Measurements from ENCODE around the gene MLANA. TPM values are rescaled to one million over a fixed set of nuclear protein-coding genes. Genes with fewer than 3 reads are reported as not detected.

Gene MLANA
- polyA plus RNA-seq, 1 donor (not counting 4 experiments of a cell fraction or from before 2014, with no cell fraction given) = not detected

- Histone ChIP-seq H2AFZ (ENCODE audit: control insufficient read depth, low read length) (no peak overlapping the region), H3K79me2 (ENCODE audit: control insufficient read depth, insufficient read depth, low read length) (no peaks in the 10 kb centered on the region), H3K27ac (ENCODE audit: control insufficient read depth, insufficient read depth, low read length) (no peak overlapping the region), H3K27me3 (ENCODE audit: control insufficient read depth, extremely low read depth, insufficient read depth, low read length) (no peaks in the 10 kb centered on the region), H3K4me2 (ENCODE audit: control insufficient read depth, extremely low read depth, insufficient read depth, low read depth, low read length) (no peak overlapping the region), H3K9me1 (ENCODE audit: control insufficient read depth, extremely low read depth, insufficient read depth, low read length) (no peaks in the 10 kb centered on the region), H3K4me1 (ENCODE audit: control insufficient read depth, extremely low read depth, insufficient read depth, low read length) (no peaks in the 10 kb centered on the region), H3K9me3 (ENCODE audit: control insufficient read depth, low read depth, low read length) (no peaks in the 10 kb centered on the region), H3K36me3 (ENCODE audit: control insufficient read depth in 2 of 2, extremely low read depth in 1 of 2, insufficient read depth in 2 of 2, low read length in 2 of 2) (peaks cover 0 to 2% of the 10 kb centered on the region in 2 experiments), H3K4me3 (ENCODE audit: control insufficient read depth in 2 of 3, extremely low read depth in 1 of 3, insufficient read depth in 2 of 3, low read depth in 1 of 3, low read length in 3 of 3) (no peak overlapping the region), H4K20me1 (ENCODE audit: control insufficient read depth, extremely low read depth, insufficient read depth, low read length) (no peaks in the 10 kb centered on the region), H3K9ac (ENCODE audit: control insufficient read depth, extremely low read depth, insufficient read depth, low read length) (no peak overlapping the region)
- dilution Hi-C loops (cut with MboI; ENCODE audit: extremely low pct_ligation_motif_present, low sequenced_read_pairs) = no loop called here
- TF ChIP-seq, protein P1, sequence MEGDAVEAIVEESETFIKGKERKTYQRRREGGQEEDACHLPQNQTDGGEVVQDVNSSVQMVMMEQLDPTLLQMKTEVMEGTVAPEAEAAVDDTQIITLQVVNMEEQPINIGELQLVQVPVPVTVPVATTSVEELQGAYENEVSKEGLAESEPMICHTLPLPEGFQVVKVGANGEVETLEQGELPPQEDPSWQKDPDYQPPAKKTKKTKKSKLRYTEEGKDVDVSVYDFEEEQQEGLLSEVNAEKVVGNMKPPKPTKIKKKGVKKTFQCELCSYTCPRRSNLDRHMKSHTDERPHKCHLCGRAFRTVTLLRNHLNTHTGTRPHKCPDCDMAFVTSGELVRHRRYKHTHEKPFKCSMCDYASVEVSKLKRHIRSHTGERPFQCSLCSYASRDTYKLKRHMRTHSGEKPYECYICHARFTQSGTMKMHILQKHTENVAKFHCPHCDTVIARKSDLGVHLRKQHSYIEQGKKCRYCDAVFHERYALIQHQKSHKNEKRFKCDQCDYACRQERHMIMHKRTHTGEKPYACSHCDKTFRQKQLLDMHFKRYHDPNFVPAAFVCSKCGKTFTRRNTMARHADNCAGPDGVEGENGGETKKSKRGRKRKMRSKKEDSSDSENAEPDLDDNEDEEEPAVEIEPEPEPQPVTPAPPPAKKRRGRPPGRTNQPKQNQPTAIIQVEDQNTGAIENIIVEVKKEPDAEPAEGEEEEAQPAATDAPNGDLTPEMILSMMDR (optimal IDR thresholded peaks at IDR 0.05 in 1 of 3, IDR thresholded peaks at IDR 0.05 in 1 of 3, conservative IDR thresholded peaks at IDR 0.05 in 1 of 3; ENCODE audit: extremely low read depth in 1 of 3, insufficient read depth in 2 of 3, low read length in 3 of 3) = no peak
- TF ChIP-seq EZH2 (IDR thresholded peaks at IDR 0.05; ENCODE audit: low read length) = no peak
- DNase-seq (ENCODE audit: low read depth, low spot score) (no peak), FAIRE-seq (no peak)
Measured at GRCh38 chr9:5900622-5901021, 9.9 kb downstream of the MLANA start.

- DNase-seq (ENCODE audit: low read depth, low spot score) (no peak), FAIRE-seq (no peak)
- Histone ChIP-seq H3K36me3 (ENCODE audit: control insufficient read depth in 2 of 2, extremely low read depth in 1 of 2, insufficient read depth in 2 of 2, low read length in 2 of 2) (peaks cover 0 to 3% of the 10 kb centered on the region in 2 experiments), H4K20me1 (ENCODE audit: control insufficient read depth, extremely low read depth, insufficient read depth, low read length) (no peaks in the 10 kb centered on the region), H3K4me2 (ENCODE audit: control insufficient read depth, extremely low read depth, insufficient read depth, low read depth, low read length) (no peak overlapping the region), H3K79me2 (ENCODE audit: control insufficient read depth, insufficient read depth, low read length) (no peaks in the 10 kb centered on the region), H3K9me3 (ENCODE audit: control insufficient read depth, low read depth, low read length) (no peaks in the 10 kb centered on the region), H3K9me1 (ENCODE audit: control insufficient read depth, extremely low read depth, insufficient read depth, low read length) (no peaks in the 10 kb centered on the region), H3K27me3 (ENCODE audit: control insufficient read depth, extremely low read depth, insufficient read depth, low read length) (no peaks in the 10 kb centered on the region), H3K27ac (ENCODE audit: control insufficient read depth, insufficient read depth, low read length) (no peak overlapping the region), H3K4me1 (ENCODE audit: control insufficient read depth, extremely low read depth, insufficient read depth, low read length) (no peaks in the 10 kb centered on the region), H2AFZ (ENCODE audit: control insufficient read depth, low read length) (no peak overlapping the region), H3K4me3 (ENCODE audit: control insufficient read depth in 2 of 3, extremely low read depth in 1 of 3, insufficient read depth in 2 of 3, low read depth in 1 of 3, low read length in 3 of 3) (no peak overlapping the region), H3K9ac (ENCODE audit: control insufficient read depth, extremely low read depth, insufficient read depth, low read length) (no peak overlapping the region)
- dilution Hi-C loops (cut with MboI; ENCODE audit: extremely low pct_ligation_motif_present, low sequenced_read_pairs) = no loop called here
- TF ChIP-seq, protein P1 (optimal IDR thresholded peaks at IDR 0.05 in 1 of 3, IDR thresholded peaks at IDR 0.05 in 1 of 3, conservative IDR thresholded peaks at IDR 0.05 in 1 of 3; ENCODE audit: extremely low read depth in 1 of 3, insufficient read depth in 2 of 3, low read length in 3 of 3) = no peak
- no peak for TF ChIP-seq EZH2 (IDR thresholded peaks at IDR 0.05; ENCODE audit: low read length)
Measured at GRCh38 chr9:5902377-5902776, 11.7 kb downstream of the MLANA start.

Data from keratinocyte (primary cell).